ENCODE measurements around the gene PCSK7.
"Not testable (repeated sequence)": the region's sequence is repeated elsewhere in the genome, so short reads cannot be mapped to it uniquely, and the experiment has no call there.

PCSK7 gene

DNA sequence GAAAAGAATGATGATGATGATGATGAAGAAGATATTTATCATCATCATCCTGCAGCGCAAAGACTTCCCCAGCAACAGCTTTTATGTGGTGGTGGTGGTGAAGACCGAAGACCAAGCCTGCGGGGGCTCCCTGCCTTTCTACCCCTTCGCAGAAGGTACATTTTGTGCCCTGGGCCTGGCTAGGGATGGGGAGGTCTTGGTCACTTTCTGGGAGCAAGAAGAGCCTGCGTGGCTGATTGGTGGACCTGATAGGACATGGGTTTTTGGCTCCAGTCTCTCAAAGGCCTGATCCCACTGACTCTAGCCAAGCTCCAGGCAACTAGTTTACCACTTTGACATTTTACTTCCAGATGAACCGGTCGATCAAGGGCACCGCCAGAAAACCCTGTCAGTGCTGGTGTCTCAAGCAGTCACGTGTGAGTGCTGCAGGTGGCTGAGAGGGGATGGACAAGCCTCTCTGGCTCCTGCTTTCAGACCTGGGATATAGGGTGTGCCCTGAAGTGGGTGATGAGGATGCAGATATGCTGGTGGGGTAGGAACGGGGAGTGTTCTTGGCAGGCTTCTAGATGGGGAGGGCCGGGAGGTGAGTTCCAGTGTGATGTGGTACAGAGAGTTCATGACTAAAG is 48.0 kb downstream of the PCSK7 start:
- DNase-seq (ENCODE audit: low read depth in 2 of 2) = no peak

DNA sequence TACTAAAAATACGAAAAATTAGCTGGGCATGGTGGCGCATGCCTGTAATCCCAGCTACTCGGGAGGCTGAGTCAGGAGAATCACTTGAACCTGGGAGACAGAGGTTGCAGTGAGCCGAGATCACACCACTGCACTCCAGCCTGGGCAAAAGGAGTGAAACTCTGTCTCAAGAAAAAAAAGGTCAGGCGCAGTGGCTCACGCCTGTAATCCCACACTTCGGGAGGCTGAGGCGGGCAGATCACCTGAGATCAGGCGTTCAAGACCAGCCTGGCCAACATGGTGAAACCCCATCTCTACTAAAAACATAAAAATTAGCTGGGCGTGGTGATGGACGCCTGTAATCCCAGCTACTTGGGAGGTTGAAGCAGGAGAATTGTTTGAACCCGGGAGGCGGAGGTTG is 48.7 kb downstream of the PCSK7 start:
- not testable (repeated sequence) for DNase-seq (ENCODE audit: low read depth in 2 of 2)

DNA sequence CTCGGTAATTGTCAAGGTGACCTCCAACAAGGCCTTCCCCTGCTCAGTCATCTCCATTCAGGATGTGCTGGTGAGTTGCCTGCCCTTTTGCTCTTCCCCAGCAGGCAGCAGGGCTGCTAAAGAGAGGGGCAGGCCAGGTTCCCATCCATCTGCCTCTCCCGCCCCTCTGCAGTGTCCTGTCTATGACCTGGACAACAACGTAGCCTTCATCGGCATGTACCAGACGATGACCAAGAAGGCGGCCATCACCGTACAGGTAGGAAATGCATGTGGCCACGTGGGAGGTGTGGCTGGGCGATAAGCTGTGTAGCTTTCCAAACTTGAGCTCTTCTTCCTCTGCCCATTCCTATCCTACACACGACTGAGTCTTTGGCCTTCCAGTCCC is 49.3 kb downstream of the PCSK7 start:
- no peak for DNase-seq (ENCODE audit: low read depth in 2 of 2)

DNA sequence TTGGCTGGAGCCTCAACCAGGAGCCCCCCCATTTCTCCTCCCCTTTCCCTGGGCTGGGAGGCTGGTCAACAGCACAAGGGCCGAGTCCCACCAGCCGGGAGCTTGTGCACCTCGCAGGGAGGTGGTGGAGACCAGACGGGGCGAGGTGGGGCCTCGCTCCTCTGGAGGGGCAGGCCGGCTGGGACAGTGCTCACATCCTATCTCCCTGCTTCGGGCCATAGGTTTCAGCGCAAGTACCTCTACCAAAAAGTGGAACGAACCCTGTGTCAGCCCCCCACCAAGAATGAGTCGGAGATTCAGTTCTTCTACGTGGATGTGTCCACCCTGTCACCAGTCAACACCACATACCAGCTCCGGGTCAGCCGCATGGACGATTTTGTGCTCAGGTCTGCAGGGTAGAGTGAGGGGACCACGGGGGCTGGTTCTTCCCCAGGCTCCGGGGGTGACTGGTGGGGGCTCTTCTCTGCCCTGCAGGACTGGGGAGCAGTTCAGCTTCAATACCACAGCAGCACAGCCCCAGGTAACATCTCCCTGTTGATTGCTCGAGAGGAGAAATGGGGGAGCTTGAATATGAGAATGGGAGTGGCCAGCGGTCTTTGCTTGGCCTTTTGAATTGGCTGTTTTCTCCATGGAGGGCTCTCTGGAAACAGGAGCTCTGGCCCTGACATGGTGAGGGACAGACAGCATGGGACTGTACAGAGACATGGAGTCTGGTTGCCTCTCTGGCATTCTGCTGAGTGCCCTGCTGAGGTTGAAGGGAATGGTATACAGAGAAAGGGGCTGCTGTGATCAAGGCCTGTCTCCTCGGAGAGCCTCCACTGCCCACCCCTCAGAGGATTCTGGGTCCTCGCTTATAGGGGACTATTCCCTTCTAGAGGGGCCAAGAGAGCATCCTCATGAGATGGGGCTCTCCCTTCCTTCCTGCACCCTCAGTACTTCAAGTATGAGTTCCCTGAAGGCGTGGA is 50.0 kb downstream of the PCSK7 start:
- DNase-seq (ENCODE audit: low read depth in 2 of 2) = no peak

DNA sequence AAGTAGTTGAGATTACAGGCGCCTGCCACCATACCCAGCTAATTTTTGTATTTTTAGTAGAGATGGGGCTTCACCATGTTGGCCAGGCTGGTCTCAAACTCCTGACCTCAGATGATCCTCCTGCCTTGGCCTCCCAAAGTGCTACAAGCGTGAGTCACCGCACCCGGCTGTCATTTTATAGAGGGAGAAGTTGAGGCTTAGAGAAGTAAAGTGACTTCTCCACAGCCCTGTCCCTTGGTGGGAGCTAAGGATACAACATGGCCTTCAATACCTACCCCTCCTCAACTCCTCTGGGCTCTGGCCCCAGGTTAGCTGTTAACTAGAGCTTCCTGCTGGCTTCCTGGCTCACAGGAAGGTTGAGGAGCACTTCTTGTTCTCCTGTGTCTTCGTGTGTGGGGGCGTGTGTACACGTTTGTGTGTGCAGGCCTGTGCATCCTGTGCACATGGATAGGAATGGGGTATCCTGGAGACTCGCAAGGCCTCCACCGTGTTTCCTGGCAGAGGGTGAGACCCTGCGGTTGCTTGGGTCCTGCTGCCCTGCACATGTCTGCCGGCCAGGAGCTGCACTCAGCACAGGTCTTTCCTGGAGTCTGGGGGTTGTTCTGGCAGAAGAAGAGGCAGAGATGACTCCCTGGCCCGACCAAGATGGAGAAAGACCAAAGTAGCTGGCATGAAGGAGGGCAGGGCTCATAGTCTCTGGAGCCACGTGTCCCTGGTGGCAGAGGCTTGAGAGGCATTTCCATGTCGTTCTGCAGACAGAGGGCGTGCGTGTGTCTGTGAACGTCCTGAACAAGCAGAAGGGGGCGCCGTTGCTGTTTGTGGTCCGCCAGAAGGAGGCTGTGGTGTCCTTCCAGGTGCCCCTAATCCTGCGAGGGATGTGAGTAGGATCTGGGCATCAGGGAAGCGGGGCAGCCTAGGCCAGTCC is 51.0 kb downstream of the PCSK7 start:
- DNase-seq (ENCODE audit: low read depth in 2 of 2) = peak in 1 of 2 donors; percentile 12

DNA sequence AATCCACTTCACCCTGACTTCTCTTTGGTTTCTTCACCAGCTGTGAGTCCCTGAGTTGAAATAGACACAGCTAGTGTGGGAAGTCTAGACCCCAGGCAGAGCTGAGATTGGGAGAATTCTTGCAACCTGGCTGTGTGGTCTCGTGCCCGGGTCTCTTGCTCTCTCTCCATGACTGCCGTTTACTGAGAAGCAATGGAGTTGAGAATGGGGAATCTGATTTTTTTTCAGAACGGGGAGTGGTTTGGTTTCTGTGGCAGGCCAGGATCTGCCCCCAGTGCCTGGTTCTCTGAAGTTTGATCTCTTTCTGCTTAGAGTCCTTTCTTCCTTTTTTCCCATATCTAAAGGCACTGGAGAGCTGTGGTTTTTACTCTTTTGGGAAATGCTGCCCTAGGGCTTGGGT is 51.9 kb downstream of the PCSK7 start:
- no peak for DNase-seq (ENCODE audit: low read depth in 2 of 2)

DNA sequence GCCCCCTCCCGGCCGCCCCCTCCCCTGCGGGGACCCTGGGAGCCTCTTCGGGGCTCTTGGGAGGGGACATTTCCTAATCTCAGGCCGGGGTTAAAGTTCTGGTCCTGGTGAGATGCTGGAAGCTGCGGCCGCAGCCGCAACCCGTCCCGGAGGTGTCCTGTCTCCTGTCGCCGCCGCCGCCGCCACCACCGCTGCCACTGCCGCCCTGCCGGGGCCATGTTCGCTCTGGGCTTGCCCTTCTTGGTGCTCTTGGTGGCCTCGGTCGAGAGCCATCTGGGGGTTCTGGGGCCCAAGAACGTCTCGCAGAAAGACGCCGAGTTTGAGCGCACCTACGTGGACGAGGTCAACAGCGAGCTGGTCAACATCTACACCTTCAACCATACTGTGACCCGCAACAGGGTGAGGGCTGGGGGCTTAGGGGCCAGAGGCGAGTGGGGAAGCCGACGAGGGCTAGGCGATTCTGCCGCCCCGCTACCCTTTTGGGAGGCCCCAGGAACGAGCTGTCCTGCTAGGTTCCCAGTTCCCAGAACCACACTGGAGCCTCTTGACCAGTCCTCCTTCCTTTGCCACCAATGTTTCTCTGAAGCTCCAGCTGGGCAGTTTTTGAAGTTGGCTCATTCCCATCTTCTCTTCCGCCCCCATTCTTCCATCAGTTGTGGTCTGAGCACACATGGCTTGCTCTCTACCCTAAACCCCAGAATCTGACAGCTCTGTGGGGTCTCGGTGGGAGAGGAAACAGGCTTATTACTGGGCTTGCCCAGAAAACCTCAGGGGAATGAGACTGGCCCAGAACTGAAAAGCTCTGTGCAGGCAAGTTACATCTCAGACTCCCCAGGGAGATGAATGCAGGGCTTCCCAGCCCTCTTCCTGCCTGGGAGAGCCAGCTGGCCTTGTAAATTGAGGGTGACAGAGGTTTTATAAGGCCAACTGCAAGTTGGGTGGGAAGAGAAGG is 52.5 kb downstream of the PCSK7 start:
- peak in 1 of 2 donors; percentile 24 for DNase-seq (ENCODE audit: low read depth in 2 of 2)

DNA sequence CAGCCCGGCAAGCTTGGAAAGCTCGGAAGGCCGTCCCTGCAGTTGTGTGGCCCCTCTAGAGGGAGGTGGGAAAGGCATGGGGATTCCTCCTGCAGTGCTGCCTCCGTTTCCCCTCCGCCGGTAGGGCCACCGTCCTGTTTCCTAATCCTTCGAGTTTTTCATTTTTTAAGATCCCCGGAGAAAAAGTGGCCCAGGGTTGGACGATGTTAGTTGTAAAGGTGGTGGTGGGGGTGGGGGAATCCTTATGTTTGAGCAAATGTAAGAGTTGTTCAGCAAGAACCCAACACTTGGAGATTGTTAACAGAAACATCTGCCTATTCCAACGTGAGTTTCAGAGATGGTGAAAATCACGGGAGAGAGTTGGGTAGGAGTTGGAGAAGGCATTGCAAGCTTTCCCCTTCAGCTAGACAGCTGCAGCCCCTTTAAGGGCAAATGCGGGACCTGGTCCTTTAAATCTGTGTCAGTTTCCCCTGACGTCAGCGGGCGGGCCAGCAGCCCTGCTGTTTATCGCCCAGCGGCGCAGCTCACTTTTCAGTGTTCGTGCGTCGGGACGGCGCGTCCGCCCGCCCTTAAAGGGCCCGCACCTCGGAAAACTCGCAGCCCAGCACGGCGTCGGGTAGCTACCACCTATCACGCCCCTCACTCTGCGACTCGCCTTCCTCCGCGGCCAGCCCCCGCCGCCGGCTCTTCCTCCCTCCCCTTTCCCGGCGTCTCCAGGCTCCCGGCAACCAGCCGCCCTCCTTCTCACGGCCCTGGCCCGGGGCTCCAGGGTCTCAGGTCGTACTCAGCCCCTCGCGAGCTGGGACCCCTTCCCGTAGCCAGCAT is 53.5 kb downstream of the PCSK7 start, which contains the start of gene SIDT2:
Gene SIDT2 (plus strand): TSS at position 534 of the 825 bp plus-strand sequence. CDS start 521 bp downstream, outside the sequence.
- peak; percentile 72 to 81 for DNase-seq (ENCODE audit: low read depth in 2 of 2)

DNA sequence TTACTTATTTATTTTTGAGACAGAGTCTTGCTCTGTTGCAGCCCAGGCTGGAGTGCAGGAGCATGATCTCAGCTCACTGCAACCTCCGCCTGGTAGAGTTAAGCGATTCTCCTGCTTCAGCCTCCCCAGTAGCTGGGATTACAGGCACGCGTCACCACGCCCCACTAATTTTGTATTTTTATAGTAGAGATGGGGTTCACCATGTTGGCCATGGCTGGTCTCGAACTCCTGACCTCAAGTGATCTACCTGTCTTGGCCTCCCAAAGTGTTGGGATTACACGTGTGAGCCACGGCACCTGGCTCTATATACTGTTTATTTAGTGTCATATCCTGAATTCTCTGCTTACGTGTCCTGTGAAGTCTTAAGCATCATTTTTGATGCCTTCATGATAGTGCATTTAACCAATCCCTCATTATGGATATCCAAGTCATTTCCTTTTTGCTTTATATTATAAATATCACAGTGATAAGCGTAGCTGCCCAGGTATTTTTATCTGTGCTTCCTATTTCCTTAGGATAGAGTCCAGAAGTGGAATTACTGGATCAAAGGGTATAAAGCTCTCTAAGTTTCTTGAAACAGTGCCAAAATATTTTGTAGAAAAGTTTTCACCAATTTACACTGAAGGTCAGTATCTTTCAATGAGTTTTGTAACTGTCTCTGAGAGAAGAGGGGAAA is 54.2 kb downstream of the PCSK7 start:
- no peak for DNase-seq (ENCODE audit: low read depth in 2 of 2)

DNA sequence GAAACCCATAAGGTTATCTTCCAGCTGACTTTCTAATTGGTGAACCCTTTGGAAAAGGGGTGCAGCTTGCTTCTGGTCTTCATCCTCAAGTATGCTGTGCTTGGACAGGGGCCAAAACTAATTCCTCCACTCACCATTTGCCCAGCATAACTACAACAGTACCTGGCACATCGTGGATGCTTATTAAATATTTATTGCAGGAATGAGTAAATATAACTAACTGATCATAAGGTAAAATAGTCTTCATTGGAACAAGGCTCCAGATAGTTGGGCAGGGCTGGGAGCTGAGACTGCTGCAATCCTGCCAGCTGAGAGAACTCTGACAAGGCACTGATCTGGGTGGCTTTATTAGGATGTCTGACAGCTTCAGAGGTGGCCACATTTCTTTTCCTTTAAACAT is 55.7 kb downstream of the PCSK7 start:
- DNase-seq (ENCODE audit: low read depth in 2 of 2) = no peak

DNA sequence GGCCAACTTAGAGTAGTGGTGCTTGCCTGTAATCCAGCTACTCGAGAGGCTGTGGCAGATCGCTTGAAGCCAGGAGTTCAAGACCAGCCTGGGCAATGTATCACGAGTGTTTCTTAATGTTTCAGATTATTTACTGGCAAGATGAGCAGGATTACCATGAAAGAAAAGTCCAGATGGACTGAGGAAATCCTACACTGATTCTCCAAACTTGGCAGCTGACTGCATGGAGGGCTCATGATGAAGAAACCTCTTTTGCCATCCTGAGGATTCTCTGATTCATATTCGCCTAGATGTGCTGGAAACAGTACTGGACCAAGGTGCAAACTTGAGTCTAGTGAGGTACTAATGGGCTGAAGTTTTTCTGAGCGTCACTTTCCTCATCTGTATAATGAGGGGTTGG is 56.1 kb downstream of the PCSK7 start:
- no peak for DNase-seq (ENCODE audit: low read depth in 2 of 2)

DNA sequence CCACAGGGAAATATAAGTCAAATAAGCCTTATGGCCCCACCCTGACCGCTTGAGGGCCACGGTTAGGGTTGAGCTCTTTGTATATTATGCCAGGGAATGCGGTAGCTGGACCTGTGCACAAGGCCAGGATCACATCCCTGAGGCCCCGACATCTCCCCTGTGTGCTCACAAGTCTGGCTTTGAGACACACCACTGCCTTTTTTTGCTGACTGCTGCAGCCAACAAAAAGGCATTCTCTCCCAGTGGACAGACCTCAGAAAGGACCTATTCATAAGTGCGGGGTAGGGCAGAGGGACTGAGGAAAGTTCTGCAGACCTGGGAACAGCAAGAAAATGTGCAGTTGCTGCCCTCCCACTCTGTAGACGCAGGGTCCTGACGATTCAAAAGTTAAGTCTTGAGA is 56.8 kb downstream of the PCSK7 start:
- DNase-seq (ENCODE audit: low read depth in 2 of 2) = no peak

DNA sequence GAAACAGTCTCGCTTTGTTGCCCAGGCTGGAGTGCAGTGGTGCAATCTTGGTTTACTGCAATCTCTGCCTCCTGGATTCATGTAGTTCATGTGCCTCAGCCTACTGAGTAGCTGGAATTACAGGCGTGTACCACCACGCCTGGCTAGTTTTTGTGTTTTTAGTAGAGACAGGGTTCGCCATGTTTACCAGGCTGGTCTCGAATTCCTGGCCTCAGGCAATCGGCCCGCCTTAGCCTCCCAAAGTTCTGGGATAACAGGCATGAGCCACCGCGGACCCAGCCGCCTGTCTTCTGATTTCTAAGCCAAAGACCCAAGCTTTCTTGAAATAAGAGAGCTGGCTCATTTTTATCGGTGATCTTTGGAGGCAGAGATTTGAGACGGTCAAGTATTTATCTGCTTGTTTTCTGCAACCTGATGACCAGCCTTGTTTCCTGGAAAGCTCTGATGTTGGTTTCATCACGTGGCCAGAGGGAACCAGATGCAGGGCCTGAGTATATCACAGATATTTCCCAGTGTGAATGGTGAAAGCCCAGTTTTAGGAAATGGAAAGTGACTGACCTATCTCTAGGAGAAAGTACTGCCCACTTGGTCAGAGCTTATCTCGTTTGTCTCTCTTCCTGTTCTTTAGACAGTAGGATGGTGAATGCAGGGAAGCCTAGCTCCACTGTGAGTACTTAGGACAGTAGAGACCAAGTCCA is 59.0 kb downstream of the PCSK7 start:
- no peak for DNase-seq (ENCODE audit: low read depth in 2 of 2)

DNA sequence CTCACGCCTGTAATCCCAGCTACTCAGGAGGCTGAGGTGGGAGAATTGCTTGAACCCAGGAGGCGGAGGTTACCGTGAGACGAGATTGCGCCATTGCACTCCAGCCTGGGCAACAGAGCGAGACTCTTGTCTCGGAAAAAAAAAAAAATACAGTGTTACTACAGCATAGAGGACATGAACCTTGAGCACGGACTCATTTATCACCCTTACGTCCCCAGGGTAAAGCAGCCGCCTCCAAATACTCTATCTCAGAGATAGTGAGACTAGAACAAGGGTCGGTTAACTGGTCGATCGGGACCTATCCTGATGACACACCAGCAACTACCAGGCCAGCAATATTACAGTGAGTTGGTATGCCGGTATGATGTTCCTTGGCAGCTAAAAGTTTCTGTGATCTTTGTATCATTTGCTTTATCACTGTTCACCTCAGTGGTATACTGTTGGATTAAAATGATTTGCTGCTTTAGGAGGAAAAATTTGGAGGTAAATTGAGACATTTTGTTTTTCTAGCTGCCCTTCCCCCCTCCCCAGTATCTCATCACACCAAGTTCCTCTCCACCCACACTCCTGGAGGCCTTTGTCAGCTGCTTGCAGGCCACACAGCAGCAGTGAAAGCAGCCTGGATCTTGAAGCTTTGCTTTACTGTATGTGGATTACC is 60.3 kb downstream of the PCSK7 start:
- DNase-seq (ENCODE audit: low read depth in 2 of 2) = no peak

DNA sequence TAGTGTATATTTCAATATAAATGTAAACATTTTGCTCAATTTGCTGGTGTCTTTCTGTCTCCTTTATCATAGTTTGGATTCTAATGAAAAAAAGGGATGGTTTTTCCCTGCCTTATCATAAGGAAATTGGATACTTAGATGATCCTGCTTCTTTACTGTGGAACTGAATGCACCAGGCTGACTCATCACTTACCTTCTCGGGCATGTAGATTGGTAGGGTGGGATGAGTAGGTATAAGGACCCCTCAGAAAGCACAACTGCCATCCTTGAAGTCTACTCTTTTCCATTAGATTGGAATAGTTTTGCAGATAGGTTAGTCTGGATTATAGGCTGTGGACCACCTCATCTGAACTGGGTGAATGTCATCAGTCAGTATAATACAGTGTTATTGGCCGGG is 60.9 kb downstream of the PCSK7 start:
- no peak for DNase-seq (ENCODE audit: low read depth in 2 of 2)

DNA sequence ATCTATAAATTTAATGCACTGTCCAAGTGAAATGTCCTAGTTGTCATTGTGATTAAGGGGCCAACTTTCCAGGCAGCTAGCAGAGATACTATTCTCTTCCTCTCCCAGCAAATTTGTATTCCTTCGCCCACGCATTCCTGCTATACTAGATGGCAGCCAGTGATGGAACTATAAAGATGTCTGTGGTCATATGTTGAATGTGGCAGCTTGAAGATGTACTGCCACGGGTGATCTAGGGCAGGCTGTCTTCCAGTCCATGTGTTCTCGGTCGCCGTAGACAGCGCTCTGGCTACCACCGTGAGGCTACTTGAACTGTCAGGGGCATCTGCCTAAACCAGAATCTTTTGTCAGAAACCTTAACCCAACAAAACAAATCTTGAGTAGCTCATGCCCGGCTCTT is 61.7 kb downstream of the PCSK7 start:
- DNase-seq (ENCODE audit: low read depth in 2 of 2) = no peak

DNA sequence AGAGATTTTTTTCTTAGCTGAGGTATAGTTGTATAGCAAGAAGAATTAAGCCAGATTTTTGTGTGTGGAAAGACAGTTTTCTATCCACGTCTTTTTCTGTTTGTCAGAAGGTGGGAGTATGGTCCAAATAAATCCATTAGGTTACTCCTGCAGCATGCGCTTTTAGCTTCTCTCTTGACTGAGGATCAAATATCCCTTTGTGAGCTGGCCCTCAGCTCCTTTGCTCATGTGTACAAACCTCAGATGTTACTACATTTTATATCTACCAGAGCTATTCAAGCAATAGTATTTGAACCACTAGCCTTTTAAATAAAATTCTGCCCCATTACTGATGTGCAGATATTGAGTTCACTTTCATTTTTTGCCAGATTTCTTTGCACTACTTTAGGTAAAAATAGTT is 62.1 kb downstream of the PCSK7 start:
- no peak for DNase-seq (ENCODE audit: low read depth in 2 of 2)

DNA sequence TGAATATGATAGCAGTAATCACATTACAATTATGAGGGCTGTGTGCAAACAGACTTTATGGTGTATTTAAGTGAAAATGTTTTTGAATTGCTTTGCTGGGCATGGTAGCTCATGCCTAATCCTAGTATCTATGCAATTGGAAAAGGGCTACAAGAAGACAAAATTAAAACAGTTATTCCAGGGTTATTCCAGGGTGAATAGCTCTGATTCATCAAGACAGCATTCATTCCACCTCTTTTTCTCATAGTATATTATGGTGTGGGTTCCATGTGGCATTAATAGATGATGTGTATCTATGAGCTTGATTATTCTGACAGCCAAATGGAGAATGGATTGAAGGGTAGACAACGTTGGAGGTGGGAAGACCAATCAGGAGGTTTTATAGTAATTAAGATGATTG is 65.4 kb downstream of the PCSK7 start:
- no peak for DNase-seq (ENCODE audit: low read depth in 2 of 2)

All from stimulated activated CD8-positive, alpha-beta memory T cell treated with anti-CD3 and anti-CD28 coated beads, Interleukin-2, amount 100 ng/mL, for 1 hour (primary cell).